Activated T-helper 1 cell treated with anti-CD3 and anti-CD28 coated beads, Interleukin-12 subunit alpha, Interleukin-12 subunit beta, Interleukin-2, Interleukin-4 antibody, amounts not matched to agents 30 ng/mL and 10 ng/mL and 1 ng/mL, durations not matched to agents 14 hours and 24 hours and 36 hours (primary cell): ENCODE data around the gene MIGA2. TPM values are rescaled to one million over a fixed set of nuclear protein-coding genes. Genes with fewer than 3 reads are reported as not detected.

Source experiments
- DNase-seq: peaks from one replicate; pipeline ENCODE4 v3.0.0; 2021; ENCODE audit warnings: low spot score
- H3K27ac Mint-ChIP-seq: one replicate; pipeline ENCODE4 v1.8.0; 2021; ENCODE audit warnings: mild to moderate bottlenecking, mixed read lengths
- H3K27me3 Mint-ChIP-seq: one replicate; pipeline ENCODE4 v1.8.0; 2022; ENCODE audit warnings: mild to moderate bottlenecking, moderate library complexity, mixed read lengths; ENCODE audit not compliant: insufficient read depth
- H3K36me3 Mint-ChIP-seq: one replicate; pipeline ENCODE4 v1.8.0; 2021; ENCODE audit warnings: low read depth, mixed read lengths
- H3K4me1 Mint-ChIP-seq: one replicate; pipeline ENCODE4 v1.8.0; 2021; ENCODE audit warnings: low read depth, mixed read lengths
- H3K4me3 Mint-ChIP-seq: one replicate; pipeline ENCODE4 v1.8.0; 2021; ENCODE audit warnings: mild to moderate bottlenecking, moderate library complexity, mixed read lengths
- H3K9me3 Mint-ChIP-seq: one replicate; pipeline ENCODE4 v1.8.0; 2021; ENCODE audit warnings: mixed read lengths
- intact Hi-C: fragments of 100-400 bp; cut with micrococcal nuclease; formaldehyde crosslinking; loops from one replicate; pipeline ENCODE4 v1.15.1; 2024
- total RNA-seq: library from RNA; stranded (reverse); gene quantifications from 2 replicates; pipeline ENCODE4 v1.2.3, GENCODE V29; 2022

The MIGA2 gene
- total RNA-seq, 1 donor from 2014 or later = 43.8 TPM

DNA sequence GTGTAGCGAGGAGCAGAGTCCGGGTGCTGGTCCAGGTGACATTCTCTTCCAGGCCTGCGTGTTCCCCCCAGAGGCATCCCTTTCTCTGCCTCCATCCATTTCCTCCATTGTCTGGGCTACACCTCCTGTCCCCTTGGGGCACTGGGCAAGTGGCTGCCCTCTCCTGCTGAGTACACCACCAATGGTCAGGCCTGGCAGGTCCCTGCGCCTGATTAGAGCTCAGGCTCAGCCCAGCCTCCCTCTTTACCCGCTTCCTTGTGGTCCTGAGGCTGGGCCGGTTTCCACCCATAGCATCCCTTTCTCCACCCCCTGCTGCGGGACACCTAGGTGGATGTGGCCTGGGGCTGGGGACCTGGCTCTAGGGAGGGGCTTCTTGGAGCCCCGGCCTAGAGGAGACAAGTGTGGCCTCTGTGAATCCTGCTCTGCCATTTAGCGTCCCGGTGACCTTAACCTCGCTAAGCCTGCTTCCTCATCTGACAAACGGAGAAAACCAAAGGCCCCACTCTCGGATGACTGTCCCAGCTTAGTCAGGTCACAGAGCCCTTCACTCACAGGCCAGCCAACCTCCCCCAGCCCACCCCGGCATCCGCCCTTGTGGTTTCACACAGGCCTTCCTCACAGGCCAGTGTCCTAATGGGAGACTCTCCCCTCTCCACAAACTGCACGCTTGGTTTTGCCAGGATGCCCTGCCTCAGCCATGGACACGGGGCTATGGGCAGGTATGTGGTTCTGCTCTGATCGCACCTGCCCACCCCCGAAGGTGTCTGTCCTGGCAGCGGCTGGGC, 57.4 kb downstream of the MIGA2 start:
- no peak for DNase-seq
- no peaks in the 10 kb centered on the region for H3K27me3 Mint-ChIP-seq
- H3K27ac Mint-ChIP-seq = no peak overlapping the region
- peaks cover 4% of the 10 kb centered on the region for H3K36me3 Mint-ChIP-seq
- intact Hi-C loops = no loop called here
- H3K9me3 Mint-ChIP-seq = no peaks in the 10 kb centered on the region
- H3K4me1 Mint-ChIP-seq = no peaks in the 10 kb centered on the region
- no peak overlapping the region for H3K4me3 Mint-ChIP-seq

DNA sequence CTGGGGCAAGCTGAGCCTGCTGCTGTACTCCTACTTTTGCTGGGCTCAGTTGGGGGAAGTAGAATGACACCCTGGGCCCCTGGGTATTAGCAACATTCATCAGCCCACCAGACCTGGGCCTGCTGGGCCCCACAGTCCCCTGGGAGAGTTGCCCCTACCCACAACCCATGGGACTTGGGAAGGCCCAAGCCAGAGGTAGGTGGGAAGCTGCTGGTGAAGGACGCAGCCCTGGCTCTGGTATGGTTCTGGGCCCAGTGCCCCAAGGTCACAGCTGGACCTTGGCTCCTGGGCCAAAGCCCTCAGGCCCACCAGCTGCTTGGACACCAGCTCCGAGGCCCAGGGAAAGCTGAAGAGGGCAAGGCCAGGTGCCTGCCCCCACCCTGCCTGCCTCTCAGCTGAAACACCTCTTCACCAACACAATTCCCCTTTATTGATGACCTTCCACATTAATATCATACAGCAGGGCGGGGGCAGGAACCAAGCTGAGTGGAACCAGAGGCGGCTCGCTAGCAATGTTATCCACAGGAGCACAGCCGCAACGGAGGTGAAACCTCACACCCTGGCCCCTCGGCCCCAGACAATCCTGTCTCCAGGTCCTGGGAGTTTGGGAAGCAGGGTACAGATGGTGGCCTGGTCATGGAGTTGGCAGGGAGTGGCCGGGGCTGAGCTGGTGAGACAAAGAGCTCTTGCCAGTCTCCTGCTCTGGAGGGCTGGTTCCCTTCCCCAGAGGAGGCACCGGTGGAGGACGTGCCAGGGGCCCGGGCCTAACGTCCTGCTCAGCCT, 58.2 kb downstream of the MIGA2 start:
- Mint-ChIP-seq H3K27ac (no peak overlapping the region), H3K9me3 (no peaks in the 10 kb centered on the region), H3K4me1 (no peaks in the 10 kb centered on the region), H3K4me3 (no peak overlapping the region), H3K36me3 (peaks cover 3% of the 10 kb centered on the region), H3K27me3 (no peaks in the 10 kb centered on the region)
- intact Hi-C loops = no loop called here
- DNase-seq = no peak

DNA sequence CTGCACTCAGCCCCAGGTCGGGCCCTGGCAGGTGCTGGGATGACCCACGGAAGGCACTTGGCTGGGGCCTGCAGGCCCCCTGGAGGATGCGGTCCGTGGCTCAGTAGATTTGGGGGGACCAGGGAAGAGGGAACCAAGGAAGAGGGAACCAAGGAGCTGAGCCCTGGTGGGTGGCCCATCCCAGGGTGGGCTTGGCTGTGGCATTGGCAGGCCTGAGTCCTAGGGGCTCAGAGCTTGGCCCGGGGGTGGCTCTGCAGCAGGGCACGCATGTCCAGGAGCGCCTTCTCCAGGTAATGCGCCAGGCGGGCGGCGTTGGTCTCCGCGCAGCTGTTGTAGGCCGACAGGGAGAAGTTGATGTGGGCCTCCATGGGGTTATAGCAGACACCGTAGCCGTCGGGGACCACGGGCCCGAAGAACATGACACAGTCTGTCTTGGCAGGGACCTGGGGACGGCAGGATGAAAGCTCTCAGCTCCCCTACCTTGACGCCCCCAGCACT, 58.8 kb downstream of the MIGA2 start:
- no peaks in the 10 kb centered on the region for H3K9me3 Mint-ChIP-seq

DNA sequence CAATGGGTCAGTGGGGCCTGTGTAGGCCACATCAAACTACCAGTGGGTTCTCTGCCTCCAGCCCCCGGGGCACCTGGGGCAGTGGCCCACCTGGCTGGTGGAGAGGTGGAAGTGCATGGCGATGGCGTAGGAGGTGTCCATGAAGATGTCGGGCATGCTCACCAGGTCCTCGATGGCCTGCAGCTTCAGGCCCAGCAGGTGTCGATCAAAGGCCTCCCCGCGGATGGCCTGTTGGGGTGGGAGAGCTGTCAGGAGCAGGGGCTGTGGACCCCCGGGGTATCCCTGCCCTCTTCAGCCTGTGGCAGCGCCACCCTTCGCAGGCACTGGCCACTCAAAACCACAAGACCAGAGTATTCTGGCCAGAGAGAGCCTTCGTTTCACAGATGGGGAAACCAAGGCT, 59.5 kb downstream of the MIGA2 start:
- DNase-seq = no peak
- Mint-ChIP-seq H3K4me1 (no peaks in the 10 kb centered on the region), H3K27ac (no peak overlapping the region), H3K4me3 (no peak overlapping the region), H3K36me3 (no peaks in the 10 kb centered on the region), H3K9me3 (no peaks in the 10 kb centered on the region), H3K27me3 (no peaks in the 10 kb centered on the region)
- intact Hi-C loops = no loop called here

More for the DNA sequence above, 58.8 kb downstream of the MIGA2 start:
- Mint-ChIP-seq H3K36me3 (no peaks in the 10 kb centered on the region), H3K27me3 (no peaks in the 10 kb centered on the region), H3K4me3 (no peak overlapping the region), H3K4me1 (no peaks in the 10 kb centered on the region), H3K27ac (no peak overlapping the region)
- intact Hi-C loops = no loop called here
- DNase-seq = no peak

DNA sequence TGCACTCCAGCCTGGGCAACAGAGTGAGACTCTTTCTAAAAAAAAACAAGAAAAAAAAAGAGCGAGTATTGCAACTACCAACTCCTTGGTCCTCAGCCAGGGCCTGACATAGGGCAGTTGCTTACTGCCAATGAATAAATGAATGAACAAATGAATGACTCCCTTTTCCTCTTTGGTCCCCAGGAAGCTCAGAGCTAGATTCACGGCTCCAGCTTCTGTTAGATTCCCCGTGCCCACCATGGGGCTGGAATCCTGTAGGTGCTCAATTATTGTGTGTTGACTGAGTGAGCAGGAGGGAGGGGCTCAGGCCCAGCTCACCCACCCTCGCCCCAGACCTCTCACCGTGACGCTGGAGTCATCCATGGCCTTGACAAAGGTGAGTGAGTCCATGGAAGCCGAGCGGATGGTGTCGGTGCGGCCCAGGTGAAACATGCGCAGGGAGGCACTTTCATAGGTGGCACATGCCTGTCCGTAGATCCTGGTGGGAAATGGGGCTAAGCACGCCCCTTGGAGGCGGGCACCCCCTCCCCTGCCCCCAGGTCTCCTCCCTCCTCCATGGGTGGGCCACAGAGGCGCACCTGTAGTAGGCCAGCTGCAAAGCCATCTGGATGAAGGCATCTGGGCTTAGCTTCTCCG, 61.4 kb downstream of the MIGA2 start:
- Mint-ChIP-seq H3K9me3 (no peaks in the 10 kb centered on the region), H3K36me3 (no peaks in the 10 kb centered on the region), H3K4me3 (no peak overlapping the region), H3K4me1 (no peaks in the 10 kb centered on the region), H3K27ac (no peak overlapping the region), H3K27me3 (no peaks in the 10 kb centered on the region)
- intact Hi-C loops = no loop called here
- DNase-seq = no peak

DNA sequence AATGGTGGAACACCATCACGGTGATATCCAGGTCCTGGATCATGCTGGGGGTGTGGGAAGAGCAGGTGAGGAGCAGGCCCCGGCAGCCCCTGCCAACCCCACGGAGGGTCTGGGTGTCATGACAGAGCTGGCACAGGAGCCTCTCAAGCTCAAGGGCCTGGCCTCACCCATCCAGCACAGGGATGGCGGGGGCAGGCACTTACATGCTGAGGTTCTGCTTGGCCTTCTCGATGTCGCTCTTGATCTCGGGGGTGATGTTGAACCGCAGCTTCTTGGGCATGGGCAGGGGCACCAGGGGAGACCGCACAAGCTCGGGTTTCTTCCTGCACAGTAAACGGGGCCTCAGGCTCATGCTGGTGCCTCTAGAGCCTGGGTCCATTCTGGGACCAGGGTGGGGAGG, 61.9 kb downstream of the MIGA2 start:
- no peak overlapping the region for H3K27ac Mint-ChIP-seq
- H3K4me3 Mint-ChIP-seq = no peak overlapping the region
- H3K4me1 Mint-ChIP-seq = no peaks in the 10 kb centered on the region
- intact Hi-C loops = no loop called here
- H3K9me3 Mint-ChIP-seq = no peaks in the 10 kb centered on the region
- H3K27me3 Mint-ChIP-seq = no peaks in the 10 kb centered on the region
- no peaks in the 10 kb centered on the region for H3K36me3 Mint-ChIP-seq
- no peak for DNase-seq

DNA sequence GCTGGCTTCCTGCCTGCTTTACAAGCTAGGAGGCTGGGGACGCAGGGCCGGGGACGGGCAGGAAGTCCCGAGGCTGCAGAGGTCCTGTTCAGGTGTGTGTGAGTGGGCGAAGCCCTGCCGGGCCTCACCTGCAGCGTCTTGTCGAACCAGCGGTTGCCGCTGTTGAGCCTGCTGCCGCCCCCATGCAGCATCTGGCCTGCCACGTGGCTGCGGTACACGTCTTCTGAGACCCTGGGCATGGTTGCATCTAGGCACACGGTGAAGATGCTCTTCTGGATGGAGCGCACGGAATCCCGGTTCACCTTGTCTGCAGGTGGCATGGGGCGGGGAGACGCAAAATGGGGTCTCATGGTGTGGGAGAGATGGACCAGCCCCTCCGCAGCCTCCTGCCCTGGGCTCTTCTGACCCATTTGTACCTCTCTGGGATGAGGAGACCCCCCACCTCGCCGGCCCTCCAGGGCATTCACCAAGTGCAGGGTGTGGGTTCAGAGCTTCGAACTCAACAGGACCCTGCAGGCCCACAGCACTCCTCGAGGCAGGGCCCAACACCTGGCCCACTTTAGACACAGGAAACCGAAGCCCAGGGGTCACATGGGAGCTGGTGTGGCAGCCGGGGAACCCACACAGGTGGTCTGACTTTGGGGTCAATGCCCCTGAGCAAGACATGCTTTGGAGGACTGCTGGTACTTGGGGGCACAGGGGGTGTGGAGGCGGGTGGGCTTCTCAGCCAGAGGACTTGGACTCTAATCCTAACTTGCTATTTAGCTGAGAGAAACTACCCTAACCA, 64.2 kb downstream of the MIGA2 start:
- no peak for DNase-seq
- H3K4me1 Mint-ChIP-seq = no peaks in the 10 kb centered on the region
- no peak overlapping the region for H3K27ac Mint-ChIP-seq
- intact Hi-C loops = no loop called here
- H3K4me3 Mint-ChIP-seq = no peak overlapping the region
- H3K36me3 Mint-ChIP-seq = no peaks in the 10 kb centered on the region
- H3K27me3 Mint-ChIP-seq = no peaks in the 10 kb centered on the region
- H3K9me3 Mint-ChIP-seq = no peaks in the 10 kb centered on the region

DNA sequence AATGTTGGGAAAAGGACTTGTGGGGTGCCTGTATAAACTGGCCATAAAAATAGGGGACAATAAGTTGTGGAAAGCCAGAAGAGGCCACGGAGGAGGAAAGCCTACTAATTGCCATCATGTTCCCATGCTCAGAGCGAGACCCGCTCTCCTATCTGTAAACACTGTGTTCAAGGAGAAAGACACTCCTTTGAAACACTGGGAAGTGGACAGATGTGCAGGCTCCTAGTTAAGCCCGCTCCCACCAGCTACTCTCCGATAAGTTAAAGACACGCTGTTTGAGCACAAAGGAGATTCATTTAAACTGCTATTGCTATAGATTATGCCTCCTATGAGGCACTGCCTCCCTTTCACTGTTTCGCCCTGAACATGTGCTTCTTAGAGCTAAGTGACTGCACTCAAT, 64.9 kb downstream of the MIGA2 start:
- DNase-seq = no peak
- no peaks in the 10 kb centered on the region for H3K27me3 Mint-ChIP-seq
- no peaks in the 10 kb centered on the region for H3K4me1 Mint-ChIP-seq
- H3K9me3 Mint-ChIP-seq = no peaks in the 10 kb centered on the region
- intact Hi-C loops = no loop called here
- H3K4me3 Mint-ChIP-seq = no peak overlapping the region
- H3K36me3 Mint-ChIP-seq = no peaks in the 10 kb centered on the region
- no peak overlapping the region for H3K27ac Mint-ChIP-seq

DNA sequence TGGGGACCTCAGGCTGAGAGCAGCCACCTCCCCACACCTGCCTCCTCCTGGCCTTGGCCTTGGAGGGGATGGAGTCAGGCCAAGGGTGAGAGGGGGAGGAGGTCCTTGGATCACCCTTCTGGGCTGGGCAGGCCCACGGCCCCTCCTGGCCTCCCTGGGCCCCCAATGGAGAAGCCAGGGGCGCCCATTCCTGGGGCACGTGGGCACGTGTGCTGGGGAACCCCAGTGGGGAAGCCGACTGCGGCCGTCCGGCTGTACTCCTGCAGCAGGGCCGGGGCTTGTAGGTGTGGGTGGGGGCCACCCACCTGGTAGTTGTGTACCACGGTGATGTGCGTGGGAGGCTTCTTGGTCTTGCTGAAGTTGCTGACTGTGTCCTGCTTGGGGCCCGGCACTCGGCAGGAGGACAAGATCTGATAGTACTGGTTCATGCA, 65.7 kb downstream of the MIGA2 start:
- Mint-ChIP-seq H3K27me3 (no peaks in the 10 kb centered on the region), H3K9me3 (no peaks in the 10 kb centered on the region), H3K4me1 (no peaks in the 10 kb centered on the region), H3K27ac (no peak overlapping the region), H3K36me3 (no peaks in the 10 kb centered on the region), H3K4me3 (no peak overlapping the region)
- intact Hi-C loops = no loop called here
- DNase-seq = no peak

DNA sequence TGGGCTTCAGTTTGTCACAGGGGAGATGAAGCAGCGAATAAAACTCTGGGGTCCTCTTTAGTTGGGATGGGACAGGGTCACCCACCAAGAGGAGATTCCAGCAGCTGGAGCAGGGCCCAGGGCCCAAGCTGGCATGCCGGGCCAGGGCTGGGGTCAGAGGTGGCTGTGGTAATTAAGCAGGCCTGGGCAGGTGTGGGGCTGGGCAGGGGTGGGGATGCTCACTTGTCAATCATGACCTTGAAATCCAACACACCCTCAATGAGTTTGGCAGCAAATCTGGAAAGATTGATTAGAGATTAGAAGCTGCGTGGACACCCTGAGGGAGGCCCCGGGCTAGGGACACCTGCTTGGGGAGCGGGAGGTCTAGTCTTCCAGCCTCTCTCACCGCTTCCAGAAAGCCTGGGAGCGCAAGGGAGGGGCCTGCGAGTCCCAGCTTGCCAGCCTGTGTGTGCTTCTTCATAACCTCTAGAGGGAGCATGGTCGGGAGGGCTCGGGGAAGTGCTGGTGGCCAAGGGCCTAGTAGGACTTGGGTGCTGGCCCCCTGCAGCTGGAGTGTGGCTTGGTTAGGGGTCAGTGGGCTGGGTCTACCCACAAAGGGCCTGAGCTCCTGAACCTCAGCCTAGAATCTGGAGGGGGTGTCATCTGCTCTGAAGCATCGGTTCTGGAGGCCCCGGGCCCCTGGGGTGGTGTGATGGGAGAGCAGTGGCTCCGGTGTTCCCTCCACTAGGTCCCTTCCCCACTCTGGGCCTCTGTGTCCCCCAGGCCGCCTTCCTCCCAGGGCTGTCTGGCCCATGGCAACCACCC, 66.6 kb downstream of the MIGA2 start:
- H3K27me3 Mint-ChIP-seq = no peaks in the 10 kb centered on the region
- H3K9me3 Mint-ChIP-seq = no peaks in the 10 kb centered on the region
- no peak for DNase-seq

DNA sequence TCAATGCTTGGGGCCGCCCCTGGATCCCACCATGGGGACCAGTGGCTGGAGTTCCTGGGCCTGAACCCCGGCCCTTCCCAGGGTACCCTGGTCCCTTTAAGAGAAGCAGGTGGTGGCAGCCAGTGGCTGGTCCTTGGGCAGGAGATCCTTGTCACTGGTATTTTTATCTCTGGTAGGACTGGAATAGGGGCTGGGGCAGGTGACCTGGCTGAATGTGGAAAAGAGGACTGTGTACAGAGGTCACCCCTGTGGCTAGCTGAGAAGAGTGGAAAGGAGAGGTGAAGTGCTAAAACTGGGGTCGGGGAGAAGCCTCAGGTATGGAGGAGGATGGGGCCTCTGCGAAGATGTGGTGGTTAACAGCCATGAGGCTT, 67.2 kb downstream of the MIGA2 start:
- Mint-ChIP-seq H3K36me3 (no peaks in the 10 kb centered on the region), H3K27me3 (no peaks in the 10 kb centered on the region), H3K4me3 (no peak overlapping the region), H3K27ac (no peak overlapping the region), H3K4me1 (peaks cover 4% of the 10 kb centered on the region), H3K9me3 (no peaks in the 10 kb centered on the region)
- no peak for DNase-seq
- intact Hi-C loops = no loop called here

More for the DNA sequence above, 66.6 kb downstream of the MIGA2 start:
- Mint-ChIP-seq H3K36me3 (no peaks in the 10 kb centered on the region), H3K4me1 (no peaks in the 10 kb centered on the region), H3K27ac (no peak overlapping the region), H3K4me3 (no peak overlapping the region)
- intact Hi-C loops = no loop called here

DNA sequence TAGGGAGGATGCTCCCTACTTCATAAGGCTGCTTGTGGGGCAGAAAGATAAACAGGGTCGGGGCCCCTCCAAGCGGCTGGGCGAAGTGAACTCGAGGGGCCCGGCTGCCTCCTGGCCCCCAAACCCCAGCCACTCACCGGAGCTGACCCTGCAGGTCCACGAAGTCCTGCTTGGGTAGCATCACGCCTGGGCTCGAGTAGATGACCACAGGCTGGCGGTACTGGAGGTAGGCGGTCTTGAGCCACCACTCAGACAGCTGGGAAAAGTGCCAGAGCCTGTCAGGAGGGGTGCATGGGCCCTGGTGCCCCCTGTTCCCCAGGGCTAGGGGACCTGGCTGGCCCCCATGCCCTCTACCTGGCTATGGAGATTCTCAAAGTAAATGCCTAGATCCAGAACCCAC, 67.6 kb downstream of the MIGA2 start:
- Mint-ChIP-seq H3K4me3 (no peak overlapping the region), H3K27me3 (no peaks in the 10 kb centered on the region), H3K4me1 (peaks cover 9% of the 10 kb centered on the region), H3K9me3 (no peaks in the 10 kb centered on the region), H3K27ac (no peak overlapping the region), H3K36me3 (no peaks in the 10 kb centered on the region)
- intact Hi-C loops = no loop called here
- no peak for DNase-seq
